ENCODE results near the gene TUBA3D.

DNA sequence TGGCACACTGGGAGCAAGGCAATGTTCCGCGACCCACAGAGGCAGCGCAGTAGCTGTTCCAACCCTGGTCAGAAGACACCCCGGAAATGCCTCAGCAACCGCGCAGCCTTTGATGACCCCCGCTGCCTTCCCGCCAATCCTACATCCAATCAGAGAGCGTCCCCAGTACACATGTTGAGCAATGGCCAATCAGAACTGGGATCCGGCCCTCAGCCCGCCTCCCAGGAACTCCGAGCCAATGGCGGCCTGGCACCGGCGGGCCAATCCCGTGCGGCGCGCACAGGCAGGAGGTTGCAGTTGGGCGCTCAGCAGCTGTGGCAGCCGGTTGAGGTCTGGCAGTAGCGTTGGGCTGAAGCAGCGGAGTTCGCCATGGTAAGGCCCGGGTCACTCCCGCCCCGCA lies at the start of gene TUBA3D:
- TF ChIP-seq GATA3 (IDR thresholded peaks at IDR 0.05; ENCODE audit: low read depth, low read length) = no peak
- no peak for TF ChIP-seq GATA2 (IDR thresholded peaks at IDR 0.05; ENCODE audit: low read depth, low read length)
